Measurements from ENCODE around the gene SLC38A4.

Gene SLC38A4

GRCh38 chr12:46786774-46787173 lies 39.0 kb downstream of the SLC38A4 start:
- TF ChIP-seq POLR2AphosphoS5 (IDR thresholded peaks at IDR 0.05; ENCODE audit: low read depth, low read length): no peak
- no peak for TF ChIP-seq TAF1 (IDR thresholded peaks at IDR 0.05; ENCODE audit: borderline replicate concordance, insufficient read depth, low read length)
- TF ChIP-seq, protein P1, sequence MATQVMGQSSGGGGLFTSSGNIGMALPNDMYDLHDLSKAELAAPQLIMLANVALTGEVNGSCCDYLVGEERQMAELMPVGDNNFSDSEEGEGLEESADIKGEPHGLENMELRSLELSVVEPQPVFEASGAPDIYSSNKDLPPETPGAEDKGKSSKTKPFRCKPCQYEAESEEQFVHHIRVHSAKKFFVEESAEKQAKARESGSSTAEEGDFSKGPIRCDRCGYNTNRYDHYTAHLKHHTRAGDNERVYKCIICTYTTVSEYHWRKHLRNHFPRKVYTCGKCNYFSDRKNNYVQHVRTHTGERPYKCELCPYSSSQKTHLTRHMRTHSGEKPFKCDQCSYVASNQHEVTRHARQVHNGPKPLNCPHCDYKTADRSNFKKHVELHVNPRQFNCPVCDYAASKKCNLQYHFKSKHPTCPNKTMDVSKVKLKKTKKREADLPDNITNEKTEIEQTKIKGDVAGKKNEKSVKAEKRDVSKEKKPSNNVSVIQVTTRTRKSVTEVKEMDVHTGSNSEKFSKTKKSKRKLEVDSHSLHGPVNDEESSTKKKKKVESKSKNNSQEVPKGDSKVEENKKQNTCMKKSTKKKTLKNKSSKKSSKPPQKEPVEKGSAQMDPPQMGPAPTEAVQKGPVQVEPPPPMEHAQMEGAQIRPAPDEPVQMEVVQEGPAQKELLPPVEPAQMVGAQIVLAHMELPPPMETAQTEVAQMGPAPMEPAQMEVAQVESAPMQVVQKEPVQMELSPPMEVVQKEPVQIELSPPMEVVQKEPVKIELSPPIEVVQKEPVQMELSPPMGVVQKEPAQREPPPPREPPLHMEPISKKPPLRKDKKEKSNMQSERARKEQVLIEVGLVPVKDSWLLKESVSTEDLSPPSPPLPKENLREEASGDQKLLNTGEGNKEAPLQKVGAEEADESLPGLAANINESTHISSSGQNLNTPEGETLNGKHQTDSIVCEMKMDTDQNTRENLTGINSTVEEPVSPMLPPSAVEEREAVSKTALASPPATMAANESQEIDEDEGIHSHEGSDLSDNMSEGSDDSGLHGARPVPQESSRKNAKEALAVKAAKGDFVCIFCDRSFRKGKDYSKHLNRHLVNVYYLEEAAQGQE (IDR thresholded peaks at IDR 0.05; ENCODE audit: insufficient read depth in 1 of 2, low read depth in 2 of 2, low read length in 2 of 2): no peak
- no peak for TF ChIP-seq FOXP2 (optimal IDR thresholded peaks at IDR 0.05; ENCODE audit: borderline replicate concordance, extremely low read depth, extremely low read length, insufficient read depth)
- no peak for TF ChIP-seq SIN3A (IDR thresholded peaks at IDR 0.05; ENCODE audit: borderline replicate concordance, insufficient read depth, low read length)

GRCh38 chr12:46785382-46785781 lies 40.4 kb downstream of the SLC38A4 start:
- TF ChIP-seq, protein P1 (IDR thresholded peaks at IDR 0.05; ENCODE audit: insufficient read depth in 1 of 2, low read depth in 2 of 2, low read length in 2 of 2): no peak
- TF ChIP-seq FOXP2 (optimal IDR thresholded peaks at IDR 0.05; ENCODE audit: borderline replicate concordance, extremely low read depth, extremely low read length, insufficient read depth) (no peak), POLR2AphosphoS5 (IDR thresholded peaks at IDR 0.05; ENCODE audit: low read depth, low read length) (no peak), TAF1 (IDR thresholded peaks at IDR 0.05; ENCODE audit: borderline replicate concordance, insufficient read depth, low read length) (no peak), SIN3A (IDR thresholded peaks at IDR 0.05; ENCODE audit: borderline replicate concordance, insufficient read depth, low read length) (no peak)

- TF ChIP-seq, protein P1 (IDR thresholded peaks at IDR 0.05; ENCODE audit: insufficient read depth in 1 of 2, low read depth in 2 of 2, low read length in 2 of 2): no peak
- TF ChIP-seq SIN3A (IDR thresholded peaks at IDR 0.05; ENCODE audit: borderline replicate concordance, insufficient read depth, low read length) (no peak), FOXP2 (optimal IDR thresholded peaks at IDR 0.05; ENCODE audit: borderline replicate concordance, extremely low read depth, extremely low read length, insufficient read depth) (no peak), TAF1 (IDR thresholded peaks at IDR 0.05; ENCODE audit: borderline replicate concordance, insufficient read depth, low read length) (no peak), POLR2AphosphoS5 (IDR thresholded peaks at IDR 0.05; ENCODE audit: low read depth, low read length) (no peak)
Observed at GRCh38 chr12:46783871-46784270, 41.9 kb downstream of the SLC38A4 start.

GRCh38 chr12:46779879-46780278 lies 45.9 kb downstream of the SLC38A4 start:
- TF ChIP-seq, protein P1 (IDR thresholded peaks at IDR 0.05; ENCODE audit: insufficient read depth in 1 of 2, low read depth in 2 of 2, low read length in 2 of 2): no peak
- no peak for TF ChIP-seq TAF1 (IDR thresholded peaks at IDR 0.05; ENCODE audit: borderline replicate concordance, insufficient read depth, low read length)
- TF ChIP-seq POLR2AphosphoS5 (IDR thresholded peaks at IDR 0.05; ENCODE audit: low read depth, low read length): no peak
- no peak for TF ChIP-seq FOXP2 (optimal IDR thresholded peaks at IDR 0.05; ENCODE audit: borderline replicate concordance, extremely low read depth, extremely low read length, insufficient read depth)
- no peak for TF ChIP-seq SIN3A (IDR thresholded peaks at IDR 0.05; ENCODE audit: borderline replicate concordance, insufficient read depth, low read length)

GRCh38 chr12:46779063-46779462 lies 46.7 kb downstream of the SLC38A4 start:
- TF ChIP-seq POLR2AphosphoS5 (IDR thresholded peaks at IDR 0.05; ENCODE audit: low read depth, low read length): no peak
- TF ChIP-seq SIN3A (IDR thresholded peaks at IDR 0.05; ENCODE audit: borderline replicate concordance, insufficient read depth, low read length): no peak
- no peak for TF ChIP-seq TAF1 (IDR thresholded peaks at IDR 0.05; ENCODE audit: borderline replicate concordance, insufficient read depth, low read length)
- TF ChIP-seq FOXP2 (optimal IDR thresholded peaks at IDR 0.05; ENCODE audit: borderline replicate concordance, extremely low read depth, extremely low read length, insufficient read depth): no peak
- TF ChIP-seq, protein P1 (IDR thresholded peaks at IDR 0.05; ENCODE audit: insufficient read depth in 1 of 2, low read depth in 2 of 2, low read length in 2 of 2): no peak

All from PFSK-1 (cell line).